SK-N-SH (cell line): ENCODE measurements around the gene TMEM131. TPM values are rescaled to one million over a fixed set of nuclear protein-coding genes. Genes with fewer than 3 reads are reported as not detected.

Experiments
- CTCF ChIA-PET: fragments of 300-600, 350-600 bp; formaldehyde crosslinking; extraction: SDS; loops from one replicate; lab custom pipeline; 2021; lab: Yijun Ruan, JAX
- POLR2A ChIA-PET: fragments of 350-600 bp; sonication (Branson Sonifier 250); formaldehyde crosslinking; extraction: SDS; loops from one replicate; lab custom pipeline; 2020; ENCODE audit warnings: antibody characterized with exemption, inconsistent platforms; lab: Yijun Ruan, JAX
- DNase-seq: peaks from one replicate; pipeline ENCODE4 v3.0.0; 2012
- H2AFZ ChIP-seq: fragments of 200-600 bp; sonication (generic); 2 replicates; pipeline ENCODE4 v1.8.1; 2016; ENCODE audit warnings: antibody characterized with exemption, mild to moderate bottlenecking, low read depth
- H3F3A ChIP-seq: fragments of 200-600 bp; sonication (generic); replicated peaks from 2 replicates; pipeline ENCODE3; 2016; ENCODE audit warnings: antibody characterized with exemption, mild to moderate bottlenecking; ENCODE audit not compliant: insufficient read depth
- H3K27ac ChIP-seq, 2 experiments: fragments of 200-500 bp in 1 of 2; fragments of 200-600 bp in 1 of 2; sonication (Bioruptor generic) in 1 of 2; sonication (generic), shearing (Covaris generic) in 1 of 2; 2 replicates each; pipeline versions ENCODE4 v1.5.1 to v1.6.1; 2014 to 2016; ENCODE audit warnings: low read depth in 2 of 2, inconsistent platforms in 1 of 2, low read length in 1 of 2, mild to moderate bottlenecking in 1 of 2, mixed read lengths in 1 of 2
- H3K27me3 ChIP-seq: fragments of 200-600 bp; sonication (generic), shearing (Covaris generic); 2 replicates; pipeline ENCODE4 v1.6.1; 2016; ENCODE audit warnings: mixed run types; ENCODE audit not compliant: insufficient read depth
- H3K36me3 ChIP-seq, 2 experiments: fragments of 200-500 bp in 1 of 2; fragments of 200-600 bp in 1 of 2; sonication (Bioruptor generic) in 1 of 2; sonication (generic) in 1 of 2; replicated peaks in 1 of 2; 2 replicates each; pipeline versions ENCODE3 to v1.5.1; 2014 to 2016; ENCODE audit warnings: low read length in 1 of 2, mild to moderate bottlenecking in 1 of 2; ENCODE audit not compliant: insufficient read depth in 2 of 2, control insufficient read depth in 1 of 2
- H3K4me1 ChIP-seq, 2 experiments: fragments of 200-500 bp in 1 of 2; fragments of 200-600 bp in 1 of 2; sonication (Bioruptor generic) in 1 of 2; sonication (generic), shearing (Covaris generic) in 1 of 2; 2 replicates each; pipeline versions ENCODE4 v1.5.1 to v1.6.1; 2014 to 2016; ENCODE audit warnings: low read depth in 1 of 2, low read length in 1 of 2, mixed run types in 1 of 2; ENCODE audit not compliant: insufficient read depth in 2 of 2, control insufficient read depth in 1 of 2
- H3K4me2 ChIP-seq: fragments of 200-600 bp; sonication (generic), shearing (Covaris generic); 2 replicates; pipeline ENCODE4 v1.6.1; 2017; ENCODE audit warnings: mixed run types
- H3K4me3 ChIP-seq, 2 experiments: fragments of 200-500 bp in 1 of 2; fragments of 200-600 bp in 1 of 2; sonication (Bioruptor generic) in 1 of 2; sonication (generic), shearing (Covaris generic) in 1 of 2; 2 replicates each; pipeline versions ENCODE4 v1.5.1 to v1.8.1; 2014 to 2016; ENCODE audit warnings: low read depth in 2 of 2, inconsistent platforms in 1 of 2, low read length in 1 of 2, mild to moderate bottlenecking in 1 of 2, mixed read lengths in 1 of 2, moderate library complexity in 1 of 2
- H3K79me2 ChIP-seq: fragments of 200-600 bp; sonication (generic); 2 replicates; pipeline ENCODE4 v1.8.1; 2017; ENCODE audit warnings: mild to moderate bottlenecking; ENCODE audit not compliant: insufficient read depth
- H3K9ac ChIP-seq: fragments of 200-600 bp; sonication (generic); 2 replicates; pipeline ENCODE4 v1.6.1; 2017; ENCODE audit warnings: mixed run types
- H3K9me2 ChIP-seq: fragments of 200-600 bp; sonication (generic); 2 replicates; pipeline ENCODE4 v1.6.1; 2017; ENCODE audit warnings: mixed run types
- H3K9me3 ChIP-seq: fragments of 200-600 bp; sonication (generic); 2 replicates; pipeline ENCODE4 v1.6.1; 2017; ENCODE audit warnings: mixed run types, mild to moderate bottlenecking, moderate library complexity
- H4K20me1 ChIP-seq: fragments of 200-600 bp; sonication (generic); 2 replicates; pipeline ENCODE4 v1.6.1; 2017; ENCODE audit warnings: mild to moderate bottlenecking, mixed run types; ENCODE audit not compliant: insufficient read depth
- CHD2 ChIP-seq: fragments of 150-350 bp; IDR thresholded peaks from 2 replicates; pipeline ENCODE4 v1.6.1; 2018; ENCODE audit warnings: low read length; ENCODE audit not compliant: partially characterized antibody
- ELF1 ChIP-seq: IDR thresholded peaks from 2 replicates; pipeline ENCODE4 v1.4.0; 2012
- EP300 ChIP-seq, 2 experiments: IDR thresholded peaks; 2 replicates each; pipeline versions ENCODE4 v1.4.0 to v1.6.1; 2012; ENCODE audit warnings: borderline replicate concordance in 1 of 2, low read depth in 1 of 2, low read length in 1 of 2
- EZH2phosphoT487 ChIP-seq: fragments of 200-600 bp; sonication (generic); IDR thresholded peaks from 2 replicates; pipeline ENCODE4 v1.6.1; 2017; ENCODE audit warnings: low read depth, mixed run types, mild to moderate bottlenecking, antibody characterized with exemption, moderate library complexity, borderline replicate concordance
- FOSL2 ChIP-seq: IDR thresholded peaks from 2 replicates; pipeline ENCODE4 v1.4.0; 2012; ENCODE audit warnings: low read depth, mild to moderate bottlenecking, moderate library complexity, borderline replicate concordance
- FOXJ3 ChIP-seq: sonication (generic); formaldehyde crosslinking; IDR thresholded peaks from 2 replicates; pipeline ENCODE4 v1.5.1; 2020; ENCODE audit warnings: mild to moderate bottlenecking, missing genetic modification reagents
- FOXM1 ChIP-seq: IDR thresholded peaks from 2 replicates; pipeline ENCODE4 v1.4.0; 2012; ENCODE audit warnings: low read depth, mild to moderate bottlenecking
- GATA2 ChIP-seq: sonication (generic); formaldehyde crosslinking; IDR thresholded peaks from 2 replicates; pipeline ENCODE4 v1.5.0; 2020; ENCODE audit warnings: mild to moderate bottlenecking, missing genetic modification reagents
- JUND ChIP-seq: IDR thresholded peaks from 2 replicates; pipeline ENCODE4 v1.4.0; 2012
- MEF2A ChIP-seq: IDR thresholded peaks from 2 replicates; pipeline ENCODE4 v1.4.0; 2012; ENCODE audit warnings: low read depth, borderline replicate concordance
- NRF1 ChIP-seq: IDR thresholded peaks from 2 replicates; pipeline ENCODE4 v1.6.1; 2012; ENCODE audit warnings: low read depth, mild to moderate bottlenecking, low read length
- PBX3 ChIP-seq: IDR thresholded peaks from 2 replicates; pipeline ENCODE4; 2012
- RFX5 ChIP-seq: IDR thresholded peaks from 2 replicates; pipeline ENCODE4 v1.6.1; 2012; ENCODE audit warnings: mild to moderate bottlenecking, improper control_type of control experiment, low read length
- RXRA ChIP-seq: IDR thresholded peaks from 2 replicates; pipeline ENCODE4 v1.4.0; 2012; ENCODE audit warnings: low read depth, mild to moderate bottlenecking, borderline replicate concordance
- SIN3A ChIP-seq: IDR thresholded peaks from 2 replicates; pipeline ENCODE4 v1.6.1; 2012; ENCODE audit warnings: low read depth, mild to moderate bottlenecking, low read length, moderate library complexity, borderline replicate concordance
- TCF12 ChIP-seq: IDR thresholded peaks from 2 replicates; pipeline ENCODE4 v1.4.0; 2012
- TEAD4 ChIP-seq: IDR thresholded peaks from 2 replicates; pipeline ENCODE4 v1.4.0; 2012; ENCODE audit warnings: mild to moderate bottlenecking, borderline replicate concordance; ENCODE audit not compliant: insufficient read depth
- ZBTB33 ChIP-seq: IDR thresholded peaks from 2 replicates; pipeline ENCODE4 v1.4.0; 2012; ENCODE audit warnings: low read depth, borderline replicate concordance
- WGBS: methylation state at CpG from one replicate; pipeline ENCODE4 v1.1.6; 2017; ENCODE audit warnings: low lambda C conversion rate; 5-methylcytosine and 5-hydroxymethylcytosine counted together
- polyA plus RNA-seq, 3 experiments: library from polyadenylated mRNA; depleted of rRNA; stranded (reverse); fragments of >200 nt; gene quantifications; 2 replicates each; pipeline ENCODE4 v1.2.3, GENCODE V29; 2012
- TF ChIP-seq, protein P1 (sequence below): IDR thresholded peaks from 2 replicates; pipeline ENCODE4 v1.4.0; 2012; ENCODE audit warnings: low read depth, borderline replicate concordance

Gene TMEM131
- polyA plus RNA-seq, 1 of the 3 experiments (the other 2 are of a cell fraction) = 9.1 TPM

DNA sequence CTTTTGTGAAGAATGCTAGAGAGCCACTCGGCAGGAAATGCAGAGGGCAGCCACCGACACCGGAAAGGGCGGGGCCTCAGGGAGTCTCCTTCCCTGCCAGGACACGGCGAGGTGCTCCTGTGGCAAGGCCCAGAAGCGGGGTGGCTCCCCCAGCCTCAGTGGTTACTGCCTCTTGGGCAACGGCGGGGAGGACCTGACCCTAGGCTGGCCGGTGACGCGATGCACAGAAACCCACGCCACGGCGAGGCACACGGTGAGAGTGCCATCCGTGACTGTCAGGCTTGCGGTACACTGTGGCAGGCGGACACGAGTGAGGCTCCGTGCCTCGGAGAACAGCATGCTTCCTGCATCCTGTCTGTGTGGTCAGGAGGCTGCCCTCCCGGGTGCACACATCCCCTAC is 234.6 kb downstream of the TMEM131 start:
- ChIA-PET POLR2A (no interaction called here), CTCF (interaction anchor here (3.7 kb wide), 1 partner anchor 21 kb away, joined by 14 read pairs; no protein-coding TSS in a partner anchor)
- TF ChIP-seq NRF1 = no peak
- TF ChIP-seq ELF1 = no peak
- no peak for TF ChIP-seq JUND
- TF ChIP-seq FOSL2 = no peak
- TF ChIP-seq EZH2phosphoT487 = no peak
- TF ChIP-seq RFX5 = no peak
- no peak for TF ChIP-seq CHD2
- TF ChIP-seq EP300 (IDR thresholded peaks at IDR 0.05; ENCODE audit: borderline replicate concordance in 1 of 2, low read depth in 1 of 2, low read length in 1 of 2) = no peak
- TF ChIP-seq GATA2 (CRISPR knock-in tag) = no peak
- TF ChIP-seq SIN3A = no peak
- TF ChIP-seq, protein P1, sequence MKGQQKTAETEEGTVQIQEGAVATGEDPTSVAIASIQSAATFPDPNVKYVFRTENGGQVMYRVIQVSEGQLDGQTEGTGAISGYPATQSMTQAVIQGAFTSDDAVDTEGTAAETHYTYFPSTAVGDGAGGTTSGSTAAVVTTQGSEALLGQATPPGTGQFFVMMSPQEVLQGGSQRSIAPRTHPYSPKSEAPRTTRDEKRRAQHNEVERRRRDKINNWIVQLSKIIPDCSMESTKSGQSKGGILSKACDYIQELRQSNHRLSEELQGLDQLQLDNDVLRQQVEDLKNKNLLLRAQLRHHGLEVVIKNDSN = no peak
- no peak for TF ChIP-seq TEAD4
- TF ChIP-seq ZBTB33 = no peak
- no peak for TF ChIP-seq FOXJ3
- no peak for TF ChIP-seq PBX3
- TF ChIP-seq FOXM1 = no peak
- TF ChIP-seq RXRA = no peak
- no peak for TF ChIP-seq MEF2A
- TF ChIP-seq TCF12 = no peak
- no peaks in the 10 kb centered on the region for H3K4me1 ChIP-seq
- no peak overlapping the region for H3K9ac ChIP-seq
- H3K27ac ChIP-seq = no peak overlapping the region
- no peaks in the 10 kb centered on the region for H3F3A ChIP-seq
- no peak overlapping the region for H2AFZ ChIP-seq
- H3K4me2 ChIP-seq = no peak overlapping the region
- 96% methylated on average over 12 of the region's 23 CpGs for WGBS
- H3K27me3 ChIP-seq = no peaks in the 10 kb centered on the region
- H3K79me2 ChIP-seq = no peaks in the 10 kb centered on the region
- no peak overlapping the region for H3K4me3 ChIP-seq
- H3K36me3 ChIP-seq = peaks cover 8 to 77% of the 10 kb centered on the region in 2 experiments
- DNase-seq = no peak
- no peaks in the 10 kb centered on the region for H3K9me3 ChIP-seq
- H4K20me1 ChIP-seq = no peaks in the 10 kb centered on the region
- no peaks in the 10 kb centered on the region for H3K9me2 ChIP-seq
